ENCODE measurements around the gene FADS3.
"Not testable (repeated sequence)": the region's sequence is repeated elsewhere in the genome, so short reads cannot be mapped to it uniquely, and the experiment has no call there.

FADS3 gene

GRCh38 chr11:61898247-61898582, 6.9 kb upstream of the FADS3 start:
- no peak for DNase-seq (ENCODE audit: low read depth in 2 of 2)

GRCh38 chr11:61897387-61898246, 6.3 kb upstream of the FADS3 start:
- DNase-seq (ENCODE audit: low read depth in 2 of 2) = peak; percentile 59 to 75

- DNase-seq (ENCODE audit: low read depth in 2 of 2) = no peak
These were observed 5.5 kb upstream of the FADS3 start for GRCh38 chr11:61896665-61897386.

- no peak for DNase-seq (ENCODE audit: low read depth in 2 of 2)
These were observed 4.3 kb upstream of the FADS3 start for GRCh38 chr11:61895718-61896059.

- DNase-seq (ENCODE audit: low read depth in 2 of 2) = no peak
These were observed 3.8 kb upstream of the FADS3 start for GRCh38 chr11:61895046-61895717.

- no peak for DNase-seq (ENCODE audit: low read depth in 2 of 2)
These were observed 2.6 kb upstream of the FADS3 start for GRCh38 chr11:61893981-61894380.

GRCh38 chr11:61892085-61892370, 683 bp upstream of the FADS3 start:
- no peak for DNase-seq (ENCODE audit: low read depth in 2 of 2)

- peak in 1 of 2 donors; percentile 22 for DNase-seq (ENCODE audit: low read depth in 2 of 2)
These were observed 615 bp downstream of the FADS3 start for GRCh38 chr11:61890529-61891330.

GRCh38 chr11:61889831-61890230, 1.5 kb downstream of the FADS3 start:
- no peak for DNase-seq (ENCODE audit: low read depth in 2 of 2)

GRCh38 chr11:61888590-61888989, 2.8 kb downstream of the FADS3 start:
- no peak for DNase-seq (ENCODE audit: low read depth in 2 of 2)

GRCh38 chr11:61887839-61888494, 3.4 kb downstream of the FADS3 start:
- DNase-seq (ENCODE audit: low read depth in 2 of 2) = no peak

GRCh38 chr11:61886643-61887042, 4.7 kb downstream of the FADS3 start:
- no peak for DNase-seq (ENCODE audit: low read depth in 2 of 2)

GRCh38 chr11:61885784-61886580, 5.4 kb downstream of the FADS3 start:
- no peak for DNase-seq (ENCODE audit: low read depth in 2 of 2)

- no peak for DNase-seq (ENCODE audit: low read depth in 2 of 2)
These were observed 6.1 kb downstream of the FADS3 start for GRCh38 chr11:61885166-61885778.

GRCh38 chr11:61883947-61884346, 7.4 kb downstream of the FADS3 start:
- no peak for DNase-seq (ENCODE audit: low read depth in 2 of 2)

- no peak for DNase-seq (ENCODE audit: low read depth in 2 of 2)
These were observed 8.0 kb downstream of the FADS3 start for GRCh38 chr11:61883327-61883726.

GRCh38 chr11:61882879-61883278, 8.5 kb downstream of the FADS3 start:
- DNase-seq (ENCODE audit: low read depth in 2 of 2) = no peak

GRCh38 chr11:61882267-61882666, 9.1 kb downstream of the FADS3 start:
- not testable (repeated sequence) for DNase-seq (ENCODE audit: low read depth in 2 of 2)

GRCh38 chr11:61881397-61881796, 9.9 kb downstream of the FADS3 start:
- DNase-seq (ENCODE audit: low read depth in 2 of 2) = no peak

GRCh38 chr11:61880454-61880853, 10.9 kb downstream of the FADS3 start:
- DNase-seq (ENCODE audit: low read depth in 2 of 2) = no peak

Data from stimulated activated CD8-positive, alpha-beta memory T cell treated with anti-CD3 and anti-CD28 coated beads, Interleukin-2, amount 100 ng/mL, for 48 hours (primary cell).